Vagina (tissue), 2 donors: Measurements from ENCODE around the gene RIPK3. TPM values are rescaled to one million over a fixed set of nuclear protein-coding genes. Genes with fewer than 3 reads are reported as not detected.
"Not testable (repeated sequence)": the region's sequence is repeated elsewhere in the genome, so short reads cannot be mapped to it uniquely, and the experiment has no call there.

Experiments used
- DNase-seq, 2 donors: peaks; one replicate each; pipeline ENCODE4 v3.0.0-alpha.2; 2017; ENCODE audit errors: extremely low spot score in 2 of 2
- H3K27ac ChIP-seq: fragments of 200-600 bp; sonication (generic); one replicate; pipeline ENCODE4 v1.5.1; 2019
- H3K27me3 ChIP-seq: fragments of 200-600 bp; sonication (generic); one replicate; pipeline ENCODE4 v1.5.1; 2019
- H3K36me3 ChIP-seq, 2 donors: fragments of 200-600 bp; sonication (generic); one replicate each; pipeline ENCODE4 v1.5.1; 2017 to 2019
- H3K4me1 ChIP-seq: fragments of 200-600 bp; sonication (generic); one replicate; pipeline ENCODE4 v1.5.1; 2019
- H3K4me3 ChIP-seq, 2 donors: fragments of 200-600 bp; sonication (generic); 1 replicate in 1 of 2; 2 replicates in 1 of 2; pipeline ENCODE4 v1.5.1; 2016 to 2019
- H3K9me3 ChIP-seq: fragments of 200-600 bp; sonication (generic); one replicate; pipeline ENCODE4 v1.5.1; 2019
- CTCF ChIP-seq, 3 experiments: fragments of 450-650 bp in 2 of 3; fragments of 200-600 bp in 1 of 3; sonication (generic) in 1 of 3; IDR thresholded peaks; one replicate each; pipeline ENCODE4 v1.5.1; 2017 to 2019; ENCODE audit warnings: antibody characterized with exemption in 3 of 3, mild to moderate bottlenecking in 2 of 3, moderate library complexity in 2 of 3
- POLR2A ChIP-seq, 2 donors: fragments of 450-650 bp; IDR thresholded peaks; one replicate each; pipeline ENCODE4 v1.6.1; 2017; ENCODE audit warnings: antibody characterized with exemption in 2 of 2, mild to moderate bottlenecking in 2 of 2, moderate library complexity in 2 of 2
- POLR2AphosphoS5 ChIP-seq, 2 donors: sonication (generic); formaldehyde crosslinking; IDR thresholded peaks; one replicate each; pipeline ENCODE4 v1.9.0; 2017; ENCODE audit warnings: antibody characterized with exemption in 2 of 2, mild to moderate bottlenecking in 2 of 2, low read depth in 1 of 2; ENCODE audit not compliant: insufficient read depth in 1 of 2
- intact Hi-C: fragments of 100-400 bp; cut with DNase I; formaldehyde crosslinking; loops from one replicate; pipeline ENCODE4 v1.15.1; 2023
- total RNA-seq: library from RNA; depleted of rRNA; stranded (reverse); fragments of >200 nt; gene quantifications from one replicate; pipeline ENCODE4 v1.2.3, GENCODE V29; 2016

The RIPK3 gene
- total RNA-seq = 10.1 TPM

- no peaks in the 10 kb centered on the region for H3K27me3 ChIP-seq
- DNase-seq = no peak
- no peaks in the 10 kb centered on the region for H3K9me3 ChIP-seq
- intact Hi-C loops = no loop called here
- H3K4me3 ChIP-seq = peak within 1 kb of the TSS; percentile 57
- H3K27ac ChIP-seq = peak within 1 kb of the TSS; percentile 52
- peaks cover 37% of the 10 kb centered on the region for H3K4me1 ChIP-seq
- H3K36me3 ChIP-seq = peaks cover 0 to 9% of the 10 kb centered on the region in 2 donors
- TF ChIP-seq POLR2A (IDR thresholded peaks at IDR 0.05) (no peak), POLR2AphosphoS5 (IDR thresholded peaks at IDR 0.05; ENCODE audit: insufficient read depth in 1 of 2, low read depth in 1 of 2) (peak in 1 of 2 donors; percentile 67)
These were observed at the start of gene RIPK3 for GRCh38 chr14:24339284-24340151. Gene RIPK3 (minus strand): TSS chr14:24339991. CDS start chr14:24339826, 165 bp downstream.

GRCh38 chr14:24389226-24389848, 49.5 kb upstream of the RIPK3 start:
- Histone ChIP-seq H3K4me1 (peaks cover 14% of the 10 kb centered on the region), H3K27me3 (no peaks in the 10 kb centered on the region), H3K4me3 (no peak overlapping the region), H3K9me3 (no peaks in the 10 kb centered on the region), H3K36me3 (no peaks in the 10 kb centered on the region), H3K27ac (peak overlapping the region; percentile 54)
- intact Hi-C loops = no loop called here
- no peak for DNase-seq
- TF ChIP-seq CTCF (IDR thresholded peaks at IDR 0.05) = no peak
- no peak for TF ChIP-seq POLR2A (IDR thresholded peaks at IDR 0.05)
- no peak for TF ChIP-seq POLR2AphosphoS5 (IDR thresholded peaks at IDR 0.05; ENCODE audit: insufficient read depth in 1 of 2, low read depth in 1 of 2)

- Histone ChIP-seq H3K4me1 (peaks cover 14% of the 10 kb centered on the region), H3K9me3 (no peaks in the 10 kb centered on the region), H3K4me3 (no peak overlapping the region), H3K27ac (peak overlapping the region; percentile 54), H3K27me3 (no peaks in the 10 kb centered on the region), H3K36me3 (no peaks in the 10 kb centered on the region)
- no peak for TF ChIP-seq POLR2AphosphoS5 (IDR thresholded peaks at IDR 0.05; ENCODE audit: insufficient read depth in 1 of 2, low read depth in 1 of 2)
- TF ChIP-seq POLR2A (IDR thresholded peaks at IDR 0.05) = no peak
- TF ChIP-seq CTCF (IDR thresholded peaks at IDR 0.05) = no peak
- intact Hi-C loops = no loop called here
- no peak for DNase-seq
These were observed 48.8 kb upstream of the RIPK3 start for GRCh38 chr14:24388474-24389179.

- intact Hi-C loops, H3K9me3 ChIP-seq: not testable (repeated sequence)
These were observed 47.8 kb upstream of the RIPK3 start for GRCh38 chr14:24387579-24387978.

GRCh38 chr14:24387009-24387345, 47.2 kb upstream of the RIPK3 start:
- Histone ChIP-seq H3K27ac (no peak overlapping the region), H3K4me1 (peaks cover 19% of the 10 kb centered on the region), H3K4me3 (no peak overlapping the region), H3K9me3 (no peaks in the 10 kb centered on the region), H3K36me3 (no peaks in the 10 kb centered on the region), H3K27me3 (no peaks in the 10 kb centered on the region)
- intact Hi-C loops = no loop called here
- no peak for DNase-seq
- TF ChIP-seq CTCF (IDR thresholded peaks at IDR 0.05) = no peak
- no peak for TF ChIP-seq POLR2AphosphoS5 (IDR thresholded peaks at IDR 0.05; ENCODE audit: insufficient read depth in 1 of 2, low read depth in 1 of 2)
- TF ChIP-seq POLR2A (IDR thresholded peaks at IDR 0.05) = no peak

More at GRCh38 chr14:24387579-24387978, 47.8 kb upstream of the RIPK3 start:
- not testable (repeated sequence) for H3K27me3 ChIP-seq, H3K36me3 ChIP-seq, H3K4me3 ChIP-seq, DNase-seq, H3K27ac ChIP-seq
- peaks cover 14% of the 10 kb centered on the region for H3K4me1 ChIP-seq
